Measurements from ENCODE around the gene SERPINB7.

The SERPINB7 gene

DNA sequence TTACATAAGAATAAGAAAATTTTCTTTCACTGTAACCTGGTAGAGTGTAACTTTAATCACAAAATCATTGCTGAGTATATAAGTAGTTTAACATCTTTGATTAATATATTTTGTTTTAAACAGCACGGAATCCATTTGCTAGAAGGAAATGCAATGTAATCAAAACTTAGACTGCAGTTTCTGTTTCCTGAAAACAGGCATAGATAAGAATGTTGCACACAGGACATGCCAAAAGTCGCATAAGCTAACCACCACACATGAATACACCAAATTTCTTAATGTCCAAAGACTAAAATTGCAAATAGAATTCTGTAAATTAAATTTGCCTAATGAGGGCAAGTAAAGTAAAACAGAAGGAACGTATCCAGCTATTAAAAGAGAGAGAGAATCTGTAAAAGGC is 61.2 kb downstream of the SERPINB7 start:
- Histone ChIP-seq H2BK12ac (ENCODE audit: low read length in 2 of 2) (no peak overlapping the region), H4K8ac (ENCODE audit: low read length) (no peak overlapping the region), H3K27ac (ENCODE audit: low read length, poor library complexity, severe bottlenecking) (no peak overlapping the region), H3K23ac (ENCODE audit: low read length in 2 of 2) (no peak overlapping the region), H2BK120ac (ENCODE audit: low read depth, low read length) (no peak overlapping the region), H3K36me3 (ENCODE audit: control insufficient read depth in 1 of 2, insufficient read depth in 2 of 2, low read depth in 1 of 2, low read length in 2 of 2) (no peaks in the 10 kb centered on the region), H2BK15ac (ENCODE audit: low read depth, poor library complexity, severe bottlenecking) (no peak overlapping the region), H3K9me3 (ENCODE audit: control insufficient read depth, low read length) (no peaks in the 10 kb centered on the region), H3K4me3 (ENCODE audit: insufficient read depth in 1 of 2, low read depth in 1 of 2, low read length in 2 of 2) (no peak overlapping the region), H3K79me1 (replicated peaks; ENCODE audit: low read length, poor library complexity, severe bottlenecking) (no peaks in the 10 kb centered on the region), H2AFZ (ENCODE audit: low read depth, low read length) (no peak overlapping the region), H2BK5ac (ENCODE audit: low read depth, low read length, poor library complexity, severe bottlenecking) (no peak overlapping the region), H3K4me2 (ENCODE audit: low read length, poor library complexity, severe bottlenecking) (no peak overlapping the region), H4K91ac (ENCODE audit: low read length) (no peak overlapping the region), H3K18ac (ENCODE audit: low read depth in 1 of 2, low read length in 2 of 2) (no peak overlapping the region), H3K4ac (ENCODE audit: low read depth in 1 of 2, low read length in 2 of 2) (no peak overlapping the region), H3K9ac (ENCODE audit: low read length) (no peak overlapping the region), H2AK5ac (ENCODE audit: low read length, severe bottlenecking) (no peak overlapping the region), H3K14ac (ENCODE audit: low read length in 2 of 2) (no peak overlapping the region), H3K4me1 (ENCODE audit: control insufficient read depth, insufficient read depth, low read depth, low read length) (peaks cover under 1% of the 10 kb centered on the region), H3K27me3 (ENCODE audit: control insufficient read depth in 1 of 2, insufficient read depth in 1 of 2, low read length in 2 of 2) (no peaks in the 10 kb centered on the region)
- no peak for DNase-seq
- 89% methylated on average over 2 of the region's 3 CpGs for whole genome bisulfite sequencing

DNA sequence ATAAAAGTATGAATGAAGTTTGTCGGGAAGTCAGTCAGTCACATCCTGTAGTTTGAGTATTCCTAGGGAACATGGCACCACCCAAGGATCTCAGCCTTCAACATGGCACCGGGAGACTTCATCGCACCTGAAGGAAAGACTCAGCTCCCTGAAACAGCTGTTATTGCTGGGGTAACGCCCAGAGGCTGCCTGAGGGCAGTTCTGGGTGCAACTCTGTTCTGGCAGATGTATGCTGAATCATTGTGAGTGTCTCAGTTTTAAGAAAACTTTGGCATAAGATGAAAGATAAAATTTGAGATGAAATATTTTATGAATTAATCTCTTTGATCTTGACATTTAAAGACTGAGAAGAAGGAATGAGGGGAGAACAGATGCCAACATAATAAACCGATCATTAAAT is 62.4 kb downstream of the SERPINB7 start:
- no peaks in the 10 kb centered on the region for H3K79me1 ChIP-seq (replicated peaks; ENCODE audit: low read length, poor library complexity, severe bottlenecking)
- no peak overlapping the region for H3K14ac ChIP-seq (ENCODE audit: low read length in 2 of 2)
- no peak overlapping the region for H2BK15ac ChIP-seq (ENCODE audit: low read depth, poor library complexity, severe bottlenecking)
- no peak overlapping the region for H2BK120ac ChIP-seq (ENCODE audit: low read depth, low read length)
- H2AFZ ChIP-seq (ENCODE audit: low read depth, low read length) = no peak overlapping the region
- no peak overlapping the region for H2AK5ac ChIP-seq (ENCODE audit: low read length, severe bottlenecking)
- WGBS = 89% methylated on average over 4 of the region's 5 CpGs
- no peak overlapping the region for H3K4me2 ChIP-seq (ENCODE audit: low read length, poor library complexity, severe bottlenecking)
- H3K9me3 ChIP-seq (ENCODE audit: control insufficient read depth, low read length) = no peaks in the 10 kb centered on the region
- no peak for DNase-seq
- H3K23ac ChIP-seq (ENCODE audit: low read length in 2 of 2) = no peak overlapping the region
- H2BK12ac ChIP-seq (ENCODE audit: low read length in 2 of 2) = no peak overlapping the region
- no peak overlapping the region for H3K18ac ChIP-seq (ENCODE audit: low read depth in 1 of 2, low read length in 2 of 2)
- H3K27me3 ChIP-seq (ENCODE audit: control insufficient read depth in 1 of 2, insufficient read depth in 1 of 2, low read length in 2 of 2) = no peaks in the 10 kb centered on the region
- H3K4ac ChIP-seq (ENCODE audit: low read depth in 1 of 2, low read length in 2 of 2) = no peak overlapping the region
- H4K8ac ChIP-seq (ENCODE audit: low read length) = no peak overlapping the region
- H3K36me3 ChIP-seq (ENCODE audit: control insufficient read depth in 1 of 2, insufficient read depth in 2 of 2, low read depth in 1 of 2, low read length in 2 of 2) = no peaks in the 10 kb centered on the region
- H2BK5ac ChIP-seq (ENCODE audit: low read depth, low read length, poor library complexity, severe bottlenecking) = no peak overlapping the region
- H4K91ac ChIP-seq (ENCODE audit: low read length) = no peak overlapping the region
- no peak overlapping the region for H3K4me3 ChIP-seq (ENCODE audit: insufficient read depth in 1 of 2, low read depth in 1 of 2, low read length in 2 of 2)
- H3K4me1 ChIP-seq (ENCODE audit: control insufficient read depth, insufficient read depth, low read depth, low read length) = no peaks in the 10 kb centered on the region
- H3K27ac ChIP-seq (ENCODE audit: low read length, poor library complexity, severe bottlenecking) = no peak overlapping the region
- no peak overlapping the region for H3K9ac ChIP-seq (ENCODE audit: low read length)

GRCh38 chr18:63843008-63843407 is 67.8 kb downstream of the SERPINB7 start:
- no peak overlapping the region for H4K91ac ChIP-seq (ENCODE audit: low read length)
- H3K14ac ChIP-seq (ENCODE audit: low read length in 2 of 2) = no peak overlapping the region
- H3K18ac ChIP-seq (ENCODE audit: low read depth in 1 of 2, low read length in 2 of 2) = no peak overlapping the region
- H3K9ac ChIP-seq (ENCODE audit: low read length) = no peak overlapping the region
- H3K79me1 ChIP-seq (replicated peaks; ENCODE audit: low read length, poor library complexity, severe bottlenecking) = no peaks in the 10 kb centered on the region
- no peak overlapping the region for H2BK120ac ChIP-seq (ENCODE audit: low read depth, low read length)
- no peak overlapping the region for H2BK12ac ChIP-seq (ENCODE audit: low read length in 2 of 2)
- no peaks in the 10 kb centered on the region for H3K36me3 ChIP-seq (ENCODE audit: control insufficient read depth in 1 of 2, insufficient read depth in 2 of 2, low read depth in 1 of 2, low read length in 2 of 2)
- H2AK5ac ChIP-seq (ENCODE audit: low read length, severe bottlenecking) = no peak overlapping the region
- 71% methylated on average over 6 of the region's 7 CpGs for WGBS
- H3K4me3 ChIP-seq (ENCODE audit: insufficient read depth in 1 of 2, low read depth in 1 of 2, low read length in 2 of 2) = no peak overlapping the region
- H3K4me1 ChIP-seq (ENCODE audit: control insufficient read depth, insufficient read depth, low read depth, low read length) = no peaks in the 10 kb centered on the region
- H2BK15ac ChIP-seq (ENCODE audit: low read depth, poor library complexity, severe bottlenecking) = no peak overlapping the region
- H4K8ac ChIP-seq (ENCODE audit: low read length) = no peak overlapping the region
- peaks cover 0 to 4% of the 10 kb centered on the region in 2 experiments for H3K27me3 ChIP-seq (ENCODE audit: control insufficient read depth in 1 of 2, insufficient read depth in 1 of 2, low read length in 2 of 2)
- no peak overlapping the region for H2BK5ac ChIP-seq (ENCODE audit: low read depth, low read length, poor library complexity, severe bottlenecking)
- no peak overlapping the region for H2AFZ ChIP-seq (ENCODE audit: low read depth, low read length)
- no peaks in the 10 kb centered on the region for H3K9me3 ChIP-seq (ENCODE audit: control insufficient read depth, low read length)
- DNase-seq = no peak
- H3K4ac ChIP-seq (ENCODE audit: low read depth in 1 of 2, low read length in 2 of 2) = no peak overlapping the region
- H3K4me2 ChIP-seq (ENCODE audit: low read length, poor library complexity, severe bottlenecking) = no peak overlapping the region
- H3K27ac ChIP-seq (ENCODE audit: low read length, poor library complexity, severe bottlenecking) = no peak overlapping the region
- no peak overlapping the region for H3K23ac ChIP-seq (ENCODE audit: low read length in 2 of 2)

- H2BK5ac ChIP-seq (ENCODE audit: low read depth, low read length, poor library complexity, severe bottlenecking) = no peak overlapping the region
- no peaks in the 10 kb centered on the region for H3K36me3 ChIP-seq (ENCODE audit: control insufficient read depth in 1 of 2, insufficient read depth in 2 of 2, low read depth in 1 of 2, low read length in 2 of 2)
- H3K14ac ChIP-seq (ENCODE audit: low read length in 2 of 2) = no peak overlapping the region
- H4K8ac ChIP-seq (ENCODE audit: low read length) = no peak overlapping the region
- H3K18ac ChIP-seq (ENCODE audit: low read depth in 1 of 2, low read length in 2 of 2) = no peak overlapping the region
- H3K27me3 ChIP-seq (ENCODE audit: control insufficient read depth in 1 of 2, insufficient read depth in 1 of 2, low read length in 2 of 2) = peaks cover 0 to 4% of the 10 kb centered on the region in 2 experiments
- H2BK15ac ChIP-seq (ENCODE audit: low read depth, poor library complexity, severe bottlenecking) = no peak overlapping the region
- DNase-seq = peak; percentile 35
- no peak overlapping the region for H4K91ac ChIP-seq (ENCODE audit: low read length)
- H3K4me1 ChIP-seq (ENCODE audit: control insufficient read depth, insufficient read depth, low read depth, low read length) = no peaks in the 10 kb centered on the region
- no peak overlapping the region for H2BK12ac ChIP-seq (ENCODE audit: low read length in 2 of 2)
- no peaks in the 10 kb centered on the region for H3K9me3 ChIP-seq (ENCODE audit: control insufficient read depth, low read length)
- H3K4me3 ChIP-seq (ENCODE audit: insufficient read depth in 1 of 2, low read depth in 1 of 2, low read length in 2 of 2) = no peak overlapping the region
- H3K4ac ChIP-seq (ENCODE audit: low read depth in 1 of 2, low read length in 2 of 2) = no peak overlapping the region
- no peak overlapping the region for H2AK5ac ChIP-seq (ENCODE audit: low read length, severe bottlenecking)
- no peak overlapping the region for H3K9ac ChIP-seq (ENCODE audit: low read length)
- H3K27ac ChIP-seq (ENCODE audit: low read length, poor library complexity, severe bottlenecking) = no peak overlapping the region
- H3K23ac ChIP-seq (ENCODE audit: low read length in 2 of 2) = no peak overlapping the region
- WGBS = 6% methylated on average over 2 of the region's 3 CpGs
- no peaks in the 10 kb centered on the region for H3K79me1 ChIP-seq (replicated peaks; ENCODE audit: low read length, poor library complexity, severe bottlenecking)
- no peak overlapping the region for H2AFZ ChIP-seq (ENCODE audit: low read depth, low read length)
- H3K4me2 ChIP-seq (ENCODE audit: low read length, poor library complexity, severe bottlenecking) = no peak overlapping the region
- no peak overlapping the region for H2BK120ac ChIP-seq (ENCODE audit: low read depth, low read length)
Measured at GRCh38 chr18:63844254-63844653, 69.0 kb downstream of the SERPINB7 start.
